ENCODE measurements around the gene STEAP2.

Gene STEAP2

DNA sequence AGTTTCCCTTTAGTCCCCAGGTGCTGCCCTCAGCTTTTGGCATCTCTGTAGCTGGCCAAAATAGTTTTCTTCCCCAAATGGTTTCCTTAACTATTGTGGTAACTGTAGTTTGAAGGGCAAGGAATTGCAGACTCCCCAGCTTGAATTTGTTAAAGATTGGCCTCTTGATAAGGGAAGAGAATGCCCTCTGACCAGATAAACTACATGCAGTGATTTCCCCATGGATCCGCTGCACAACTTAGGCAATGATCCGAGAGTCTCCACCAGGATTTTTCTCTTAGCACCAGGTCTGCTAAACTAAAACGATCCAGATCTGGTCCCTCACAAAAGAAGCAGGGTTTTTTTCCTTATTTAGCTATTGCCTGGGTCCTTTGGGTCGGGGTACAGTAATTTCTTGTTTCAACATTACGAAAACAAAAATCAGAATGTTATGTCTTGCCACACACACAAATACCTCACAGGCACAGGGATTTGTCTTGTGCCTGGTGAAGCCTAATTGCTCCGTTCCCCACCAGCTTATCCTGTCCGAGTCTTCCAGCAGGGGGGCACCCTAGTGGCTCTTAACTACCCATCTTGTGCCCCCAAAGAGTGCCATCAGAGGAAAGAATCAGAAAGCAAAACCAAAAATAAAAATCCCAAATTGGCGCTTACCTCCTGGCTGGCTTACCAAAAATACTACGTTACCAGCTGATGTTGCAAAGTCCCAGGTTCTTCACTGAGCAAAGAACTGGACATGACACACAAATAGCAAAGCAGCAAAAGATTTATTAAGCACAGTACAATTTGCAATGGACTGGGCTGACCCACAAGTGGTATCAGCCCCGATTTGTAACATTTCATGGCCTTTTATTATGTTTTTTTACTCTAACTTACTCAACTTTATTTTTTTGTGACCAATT is 16.4 kb upstream of the STEAP2 start:
- no peak for DNase-seq

DNA sequence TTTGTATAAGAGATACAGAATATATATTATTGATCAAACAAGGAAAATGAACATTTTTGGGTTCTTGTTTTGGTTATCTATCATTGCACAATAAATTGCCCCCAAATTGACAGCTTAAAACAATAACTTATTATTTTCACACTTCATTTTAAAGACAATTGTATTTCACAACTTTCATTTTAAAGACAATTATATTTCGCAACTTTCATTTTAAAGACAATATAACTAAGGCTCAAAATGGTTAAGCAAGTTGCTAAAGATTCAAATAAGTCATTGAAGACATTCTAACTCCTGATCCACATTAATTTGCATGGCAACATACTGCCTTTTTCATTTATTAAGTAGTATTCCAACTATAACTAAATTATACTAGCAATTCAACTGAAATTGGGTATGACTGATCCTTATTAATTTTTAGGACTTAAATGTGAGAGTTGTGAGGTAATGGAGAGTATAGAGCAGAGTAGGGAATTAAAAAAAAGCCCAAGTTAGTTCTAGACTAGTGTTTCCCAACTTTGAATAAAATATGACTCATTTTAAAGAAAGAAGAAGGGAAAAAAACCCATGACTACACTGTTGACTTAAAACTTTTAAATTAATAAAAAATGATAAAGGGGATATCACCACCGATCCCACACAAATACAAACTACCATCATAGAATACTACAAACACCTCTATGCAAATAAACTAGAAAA is 9.9 kb upstream of the STEAP2 start:
- no peak for DNase-seq

- DNase-seq = no peak
Observed at GRCh38 chr7:90207956-90208355, 3.6 kb upstream of the STEAP2 start.

DNA sequence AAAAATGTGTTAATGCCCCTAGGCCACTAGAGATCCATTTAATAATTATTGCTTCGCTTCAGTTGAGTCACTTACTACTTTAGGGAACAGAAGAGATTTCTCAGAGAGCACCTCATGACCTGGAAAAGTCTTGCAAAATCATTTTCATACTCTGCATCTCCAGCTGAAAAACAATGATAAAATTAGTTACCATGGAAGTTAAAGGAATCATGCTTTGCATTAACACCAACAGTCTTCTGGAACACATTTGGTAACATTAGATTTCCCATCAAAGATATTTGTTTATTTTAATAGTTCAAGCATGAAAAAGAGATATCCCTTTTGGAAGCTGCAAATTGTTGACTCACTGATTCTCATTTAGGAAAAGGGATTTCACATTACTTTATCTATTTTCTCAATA is 1.8 kb upstream of the STEAP2 start:
- DNase-seq = no peak

- no peak for DNase-seq
Observed at GRCh38 chr7:90210475-90210874, 1.1 kb upstream of the STEAP2 start.

- no peak for DNase-seq
Observed at GRCh38 chr7:90210981-90211380, 559 bp upstream of the STEAP2 start.

- DNase-seq = no peak
Observed at GRCh38 chr7:90212149-90212495, 582 bp downstream of the STEAP2 start.

GRCh38 chr7:90213521-90213920 is 2.0 kb downstream of the STEAP2 start:
- no peak for DNase-seq

DNA sequence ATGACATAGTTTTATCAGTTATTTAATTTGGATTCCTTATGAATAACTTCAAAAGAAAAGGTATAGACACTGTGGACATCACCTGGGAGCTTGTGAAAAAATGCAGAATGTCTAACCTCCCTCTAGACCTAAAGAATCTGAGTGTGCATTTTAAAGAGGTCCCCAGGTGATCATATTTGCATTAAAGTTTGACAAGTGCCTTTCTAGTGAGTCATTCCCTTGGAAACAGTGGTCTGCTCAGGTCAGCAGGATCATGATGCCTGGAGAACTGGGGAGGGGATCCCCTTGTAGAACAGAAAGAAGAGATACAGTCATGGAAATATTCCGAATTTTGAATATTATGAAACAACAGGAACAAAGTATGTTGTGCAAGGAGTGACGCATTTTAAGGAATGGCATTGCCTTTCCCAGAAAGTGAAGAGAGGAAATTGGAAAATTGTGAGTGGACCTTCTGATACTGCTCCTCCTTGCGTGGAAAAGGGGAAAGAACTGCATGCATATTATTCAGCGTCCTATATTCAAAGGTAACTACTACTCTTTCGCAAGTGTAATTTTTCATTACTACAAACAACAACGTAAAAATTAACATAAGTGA is 4.6 kb downstream of the STEAP2 start:
- no peak for DNase-seq

DNA sequence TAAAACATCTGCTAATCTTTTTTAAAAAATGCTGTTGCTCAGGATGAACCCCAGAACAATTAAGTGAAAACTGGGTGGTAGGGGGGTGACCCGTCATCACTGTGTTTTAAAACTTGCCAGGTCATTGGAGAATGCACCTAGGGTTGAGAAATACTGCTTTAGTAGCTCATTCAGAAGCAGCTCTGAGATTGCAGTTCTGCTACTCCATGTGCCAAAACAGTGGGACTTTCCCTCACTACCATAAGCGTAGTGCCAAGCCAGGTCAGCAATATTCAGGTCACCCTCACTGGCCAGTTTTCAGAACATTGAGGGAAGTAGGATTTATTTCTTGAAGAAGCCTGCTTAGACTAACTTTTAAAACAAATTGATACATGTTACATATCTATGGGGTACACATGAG is 5.2 kb downstream of the STEAP2 start:
- DNase-seq = no peak

GRCh38 chr7:90222390-90222789 is 10.8 kb downstream of the STEAP2 start:
- DNase-seq = no peak

DNA sequence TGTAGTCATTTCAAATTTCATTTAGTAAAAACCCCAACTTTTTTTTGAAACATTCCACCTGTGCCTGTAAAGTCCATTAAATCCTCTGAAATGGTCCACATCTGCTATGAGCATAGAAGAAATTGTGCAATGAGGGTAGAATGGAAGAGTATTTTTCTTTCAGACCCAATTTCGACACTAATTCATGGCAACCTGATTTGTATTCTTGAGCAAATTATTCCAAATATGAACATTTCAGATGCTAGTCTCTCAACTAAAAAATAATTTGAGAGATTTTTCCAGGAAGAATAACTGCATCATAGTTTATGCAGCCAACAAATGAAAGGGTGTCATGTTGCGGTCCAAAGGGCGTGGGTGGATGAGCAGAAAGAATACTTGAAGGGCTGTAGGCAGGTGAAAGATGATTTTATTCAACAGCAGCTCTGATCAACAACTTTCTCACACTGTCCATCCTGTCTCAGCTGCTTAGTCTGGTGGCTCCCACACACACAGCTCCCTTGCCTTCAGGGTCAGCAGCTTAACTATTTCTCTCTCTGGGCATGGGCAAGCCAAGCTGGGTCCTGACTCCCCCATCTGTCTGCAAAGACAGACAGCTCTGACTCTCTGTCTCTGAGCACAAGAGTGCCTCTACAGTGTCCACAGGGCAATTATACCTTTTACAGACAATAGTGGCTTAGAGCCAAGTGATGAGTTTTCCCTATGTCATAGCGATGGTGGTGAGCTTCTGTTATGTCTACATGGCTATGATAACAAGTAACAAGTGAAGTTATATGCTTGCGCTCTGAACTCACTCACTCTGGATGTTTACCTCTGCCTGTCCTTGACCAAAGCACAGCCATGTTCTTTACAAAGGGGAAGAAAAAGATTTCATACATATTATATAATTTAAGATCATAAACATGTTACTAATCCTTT is 11.5 kb downstream of the STEAP2 start:
- DNase-seq = peak; percentile 32

DNA sequence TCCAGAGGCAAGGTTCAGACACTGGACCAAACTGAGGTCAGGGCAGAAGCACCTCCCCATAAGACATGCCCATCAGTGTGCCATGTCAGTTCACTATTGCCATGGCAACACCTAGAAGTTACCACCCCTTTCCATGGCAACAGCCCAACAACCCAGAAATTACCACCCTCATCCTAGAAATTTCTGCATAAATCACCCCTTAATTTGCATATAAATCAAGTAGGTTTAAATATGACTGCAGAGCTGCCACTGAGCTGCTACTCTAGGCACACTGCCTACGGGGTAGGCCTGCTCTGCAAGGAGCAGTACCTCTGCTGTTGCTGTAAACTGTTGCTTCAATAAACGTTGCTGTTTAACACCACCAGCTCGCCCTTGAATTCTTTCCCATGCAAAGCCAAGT is 12.7 kb downstream of the STEAP2 start:
- DNase-seq = no peak

DNA sequence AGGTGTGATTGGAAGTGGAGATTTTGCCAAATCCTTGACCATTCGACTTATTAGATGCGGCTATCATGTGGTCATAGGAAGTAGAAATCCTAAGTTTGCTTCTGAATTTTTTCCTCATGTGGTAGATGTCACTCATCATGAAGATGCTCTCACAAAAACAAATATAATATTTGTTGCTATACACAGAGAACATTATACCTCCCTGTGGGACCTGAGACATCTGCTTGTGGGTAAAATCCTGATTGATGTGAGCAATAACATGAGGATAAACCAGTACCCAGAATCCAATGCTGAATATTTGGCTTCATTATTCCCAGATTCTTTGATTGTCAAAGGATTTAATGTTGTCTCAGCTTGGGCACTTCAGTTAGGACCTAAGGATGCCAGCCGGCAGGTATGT is 13.6 kb downstream of the STEAP2 start:
- DNase-seq = no peak

- DNase-seq = no peak
Observed at GRCh38 chr7:90225601-90226000, 14.1 kb downstream of the STEAP2 start.

DNA sequence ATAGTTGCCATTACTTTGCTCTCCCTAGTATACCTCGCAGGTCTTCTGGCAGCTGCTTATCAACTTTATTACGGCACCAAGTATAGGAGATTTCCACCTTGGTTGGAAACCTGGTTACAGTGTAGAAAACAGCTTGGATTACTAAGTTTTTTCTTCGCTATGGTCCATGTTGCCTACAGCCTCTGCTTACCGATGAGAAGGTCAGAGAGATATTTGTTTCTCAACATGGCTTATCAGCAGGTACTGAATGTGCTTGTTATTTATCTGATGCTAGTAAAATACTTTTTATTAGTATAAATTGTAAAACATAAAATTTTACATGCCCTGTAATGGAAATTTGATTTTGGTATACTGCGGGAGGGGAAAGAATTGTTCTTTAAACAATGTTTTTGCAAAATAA is 15.7 kb downstream of the STEAP2 start:
- no peak for DNase-seq

DNA sequence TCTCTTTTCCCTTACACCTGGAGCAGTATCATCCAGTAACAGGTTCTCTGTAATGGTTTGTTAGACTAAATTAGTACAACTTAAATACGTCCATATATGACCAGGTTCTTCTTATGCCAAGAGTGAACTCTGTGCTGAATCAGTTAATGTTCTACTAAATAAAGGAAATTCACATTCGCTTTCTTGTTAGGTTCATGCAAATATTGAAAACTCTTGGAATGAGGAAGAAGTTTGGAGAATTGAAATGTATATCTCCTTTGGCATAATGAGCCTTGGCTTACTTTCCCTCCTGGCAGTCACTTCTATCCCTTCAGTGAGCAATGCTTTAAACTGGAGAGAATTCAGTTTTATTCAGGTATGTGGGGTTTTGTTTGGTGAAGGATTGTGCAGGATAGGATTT is 18.1 kb downstream of the STEAP2 start:
- no peak for DNase-seq

GRCh38 chr7:90230834-90231233 is 19.3 kb downstream of the STEAP2 start:
- no peak for DNase-seq

- DNase-seq = no peak
Observed at GRCh38 chr7:90231304-90231703, 19.8 kb downstream of the STEAP2 start.

DNA sequence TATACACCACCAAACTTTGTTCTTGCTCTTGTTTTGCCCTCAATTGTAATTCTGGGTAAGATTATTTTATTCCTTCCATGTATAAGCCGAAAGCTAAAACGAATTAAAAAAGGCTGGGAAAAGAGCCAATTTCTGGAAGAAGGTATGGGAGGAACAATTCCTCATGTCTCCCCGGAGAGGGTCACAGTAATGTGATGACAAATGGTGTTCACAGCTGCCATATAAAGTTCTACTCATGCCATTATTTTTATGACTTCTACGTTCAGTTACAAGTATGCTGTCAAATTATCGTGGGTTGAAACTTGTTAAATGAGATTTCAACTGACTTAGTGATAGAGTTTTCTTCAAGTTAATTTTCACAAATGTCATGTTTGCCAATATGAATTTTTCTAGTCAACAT is 20.9 kb downstream of the STEAP2 start:
- DNase-seq = no peak

DNA sequence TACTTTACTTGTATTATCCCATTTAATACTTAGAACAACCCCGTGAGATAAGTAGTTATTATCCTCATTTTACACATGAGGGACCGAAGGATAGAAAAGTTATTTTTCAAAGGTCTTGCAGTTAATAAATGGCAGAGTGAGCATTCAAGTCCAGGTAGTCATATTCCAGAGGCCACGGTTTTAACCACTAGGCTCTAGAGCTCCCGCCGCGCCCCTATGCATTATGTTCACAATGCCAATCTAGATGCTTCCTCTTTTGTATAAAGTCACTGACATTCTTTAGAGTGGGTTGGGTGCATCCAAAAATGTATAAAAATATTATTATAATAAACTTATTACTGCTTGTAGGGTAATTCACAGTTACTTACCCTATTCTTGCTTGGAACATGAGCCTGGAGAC is 22.0 kb downstream of the STEAP2 start:
- no peak for DNase-seq

DNA sequence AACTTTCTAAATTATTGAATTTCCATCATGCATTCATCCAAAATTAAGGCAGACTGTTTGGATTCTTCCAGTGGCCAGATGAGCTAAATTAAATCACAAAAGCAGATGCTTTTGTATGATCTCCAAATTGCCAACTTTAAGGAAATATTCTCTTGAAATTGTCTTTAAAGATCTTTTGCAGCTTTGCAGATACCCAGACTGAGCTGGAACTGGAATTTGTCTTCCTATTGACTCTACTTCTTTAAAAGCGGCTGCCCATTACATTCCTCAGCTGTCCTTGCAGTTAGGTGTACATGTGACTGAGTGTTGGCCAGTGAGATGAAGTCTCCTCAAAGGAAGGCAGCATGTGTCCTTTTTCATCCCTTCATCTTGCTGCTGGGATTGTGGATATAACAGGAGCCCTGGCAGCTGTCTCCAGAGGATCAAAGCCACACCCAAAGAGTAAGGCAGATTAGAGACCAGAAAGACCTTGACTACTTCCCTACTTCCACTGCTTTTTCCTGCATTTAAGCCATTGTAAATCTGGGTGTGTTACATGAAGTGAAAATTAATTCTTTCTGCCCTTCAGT is 25.3 kb downstream of the STEAP2 start:
- DNase-seq = no peak

GRCh38 chr7:90238022-90238421 is 26.5 kb downstream of the STEAP2 start:
- no peak for DNase-seq
